ENCODE data around the gene MACROD2.
"Not testable (repeated sequence)": the region's sequence is repeated elsewhere in the genome, so short reads cannot be mapped to it uniquely, and the experiment has no call there.

Gene MACROD2

DNA sequence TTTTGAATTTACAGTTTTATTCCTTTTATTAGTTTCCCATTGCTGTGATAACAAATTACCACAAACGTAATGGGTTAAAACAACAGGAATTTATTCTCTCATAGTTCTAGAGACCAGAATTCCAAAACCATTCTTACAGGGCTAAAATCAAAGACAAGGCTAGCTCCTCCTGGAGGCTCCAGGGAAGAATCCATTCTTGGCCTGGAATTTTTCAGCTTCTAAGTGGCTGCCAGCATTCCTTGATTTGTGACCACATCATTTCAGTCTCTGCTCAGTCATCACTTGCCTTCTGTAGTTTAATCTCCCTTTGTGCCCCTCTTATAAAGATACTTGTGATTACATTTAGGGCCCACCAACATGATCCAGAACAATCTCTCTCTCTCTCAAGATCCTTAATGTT, 4.0 kb upstream of the MACROD2 start:
- TF ChIP-seq, protein P1, sequence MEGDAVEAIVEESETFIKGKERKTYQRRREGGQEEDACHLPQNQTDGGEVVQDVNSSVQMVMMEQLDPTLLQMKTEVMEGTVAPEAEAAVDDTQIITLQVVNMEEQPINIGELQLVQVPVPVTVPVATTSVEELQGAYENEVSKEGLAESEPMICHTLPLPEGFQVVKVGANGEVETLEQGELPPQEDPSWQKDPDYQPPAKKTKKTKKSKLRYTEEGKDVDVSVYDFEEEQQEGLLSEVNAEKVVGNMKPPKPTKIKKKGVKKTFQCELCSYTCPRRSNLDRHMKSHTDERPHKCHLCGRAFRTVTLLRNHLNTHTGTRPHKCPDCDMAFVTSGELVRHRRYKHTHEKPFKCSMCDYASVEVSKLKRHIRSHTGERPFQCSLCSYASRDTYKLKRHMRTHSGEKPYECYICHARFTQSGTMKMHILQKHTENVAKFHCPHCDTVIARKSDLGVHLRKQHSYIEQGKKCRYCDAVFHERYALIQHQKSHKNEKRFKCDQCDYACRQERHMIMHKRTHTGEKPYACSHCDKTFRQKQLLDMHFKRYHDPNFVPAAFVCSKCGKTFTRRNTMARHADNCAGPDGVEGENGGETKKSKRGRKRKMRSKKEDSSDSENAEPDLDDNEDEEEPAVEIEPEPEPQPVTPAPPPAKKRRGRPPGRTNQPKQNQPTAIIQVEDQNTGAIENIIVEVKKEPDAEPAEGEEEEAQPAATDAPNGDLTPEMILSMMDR (IDR thresholded peaks at IDR 0.05; ENCODE audit: insufficient read depth, missing control alignments), result no peak
- FAIRE-seq (no peak), DNase-seq (ENCODE audit: insufficient read length, low spot score) (no peak)

DNA sequence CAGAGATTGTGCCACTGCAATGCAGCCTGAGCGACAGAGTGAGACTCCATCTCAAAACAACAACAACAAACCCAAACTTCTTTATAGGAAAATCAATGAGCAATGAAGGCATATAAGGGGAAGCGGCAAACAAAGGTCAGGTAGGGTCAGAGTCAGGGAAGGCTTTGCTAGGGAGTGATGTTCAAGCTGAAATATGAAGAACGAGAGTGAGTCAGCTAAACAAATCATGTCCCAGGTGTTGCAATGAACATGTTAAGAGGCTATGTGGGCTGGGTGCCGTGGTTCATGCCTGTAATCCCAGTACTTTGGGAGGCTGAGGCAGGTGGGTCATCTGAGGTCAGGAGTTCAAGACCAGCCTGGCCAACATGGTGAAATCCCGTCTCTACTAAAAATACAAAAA, 3.4 kb upstream of the MACROD2 start:
- not testable (repeated sequence) for FAIRE-seq; DNase-seq (ENCODE audit: insufficient read length, low spot score)

DNA sequence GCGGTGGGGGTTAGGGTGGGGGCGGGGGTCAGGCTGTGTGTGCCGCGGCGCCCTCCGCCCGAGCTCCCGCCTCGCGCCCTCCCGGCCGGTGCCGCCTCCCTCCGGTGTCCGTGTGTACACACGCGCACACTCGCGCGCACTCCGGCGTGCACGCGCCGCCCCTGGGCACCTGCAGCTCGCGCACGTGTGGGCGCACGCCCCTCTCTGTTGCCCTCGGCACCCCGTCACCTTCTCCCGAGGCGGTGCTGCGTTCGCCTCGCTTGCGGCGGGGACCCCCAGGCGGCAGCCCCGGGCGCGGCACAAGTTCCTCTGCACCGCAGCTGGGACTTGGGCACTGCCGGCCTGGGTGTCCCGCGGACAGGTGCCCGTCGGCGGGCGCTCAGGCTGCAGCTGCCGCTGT, 525 bp downstream of the MACROD2 start:
- DNase-seq (ENCODE audit: insufficient read length, low spot score) (no peak), FAIRE-seq (no peak)
- TF ChIP-seq, protein P1 (IDR thresholded peaks at IDR 0.05; ENCODE audit: insufficient read depth, missing control alignments), result no peak

DNA sequence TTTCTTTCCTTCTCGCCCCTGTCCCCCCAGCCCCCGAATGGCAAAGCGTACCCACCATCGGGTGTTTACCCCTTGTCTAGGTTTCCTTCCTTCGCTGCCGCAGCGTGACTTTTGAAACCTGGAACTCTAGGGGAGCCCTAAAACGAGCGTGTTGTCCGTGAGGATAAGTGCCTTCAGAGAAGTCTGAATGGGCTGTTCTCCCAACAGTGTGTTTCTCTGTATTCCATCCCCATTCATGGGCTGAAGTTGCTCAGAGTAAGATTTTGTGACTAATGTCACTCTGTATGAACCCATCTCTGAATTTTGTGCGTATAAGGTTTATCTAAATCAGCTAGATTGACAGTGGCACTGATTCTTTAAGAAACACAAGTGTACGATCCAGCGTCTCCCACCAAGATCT, 949 bp downstream of the MACROD2 start:
- no peak for FAIRE-seq
- TF ChIP-seq, protein P1 (IDR thresholded peaks at IDR 0.05; ENCODE audit: insufficient read depth, missing control alignments), result no peak
- DNase-seq (ENCODE audit: insufficient read length, low spot score), result no peak

DNA sequence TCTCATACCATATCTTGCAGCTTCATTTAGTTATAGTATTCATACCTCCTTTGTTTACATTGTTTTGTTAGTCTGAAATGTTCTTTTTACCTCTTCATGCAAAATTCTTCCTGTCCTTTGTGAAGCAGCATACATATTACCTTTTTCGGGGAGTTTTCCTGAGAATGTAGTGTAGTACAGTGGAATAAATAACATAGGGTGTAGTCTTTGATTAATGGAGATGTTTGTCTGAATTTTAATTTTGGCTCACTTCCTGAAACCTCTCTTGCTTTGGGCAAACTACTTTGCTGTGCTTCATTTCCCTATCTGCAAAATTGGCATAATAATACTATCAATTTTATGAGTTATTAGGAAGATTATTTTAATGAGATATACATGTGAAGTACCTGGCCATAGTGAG, 5.6 kb downstream of the MACROD2 start:
- DNase-seq (ENCODE audit: insufficient read length, low spot score) (no peak), FAIRE-seq (no peak)
- TF ChIP-seq, protein P1 (IDR thresholded peaks at IDR 0.05; ENCODE audit: insufficient read depth, missing control alignments), result no peak

DNA sequence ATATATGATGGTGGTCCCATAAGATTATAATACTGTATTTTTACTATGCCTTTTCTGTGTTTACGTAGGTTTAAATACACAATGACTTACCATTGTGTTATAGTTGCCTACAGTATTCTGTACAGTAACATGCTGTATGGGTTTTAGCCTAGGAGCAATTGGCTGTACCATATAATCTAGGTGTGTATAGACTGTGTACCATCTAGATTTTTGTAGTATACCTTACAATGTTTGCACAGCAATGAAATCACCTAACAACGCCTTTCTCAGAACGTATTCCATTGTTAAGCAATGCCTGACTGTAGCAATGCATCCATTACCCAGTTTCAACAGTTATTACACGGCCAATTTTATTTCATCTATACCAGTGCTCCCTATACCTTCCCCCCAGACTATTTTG, 10.7 kb downstream of the MACROD2 start:
- FAIRE-seq (no peak), DNase-seq (ENCODE audit: insufficient read length, low spot score) (no peak)
- TF ChIP-seq, protein P1 (IDR thresholded peaks at IDR 0.05; ENCODE audit: insufficient read depth, missing control alignments), result no peak

DNA sequence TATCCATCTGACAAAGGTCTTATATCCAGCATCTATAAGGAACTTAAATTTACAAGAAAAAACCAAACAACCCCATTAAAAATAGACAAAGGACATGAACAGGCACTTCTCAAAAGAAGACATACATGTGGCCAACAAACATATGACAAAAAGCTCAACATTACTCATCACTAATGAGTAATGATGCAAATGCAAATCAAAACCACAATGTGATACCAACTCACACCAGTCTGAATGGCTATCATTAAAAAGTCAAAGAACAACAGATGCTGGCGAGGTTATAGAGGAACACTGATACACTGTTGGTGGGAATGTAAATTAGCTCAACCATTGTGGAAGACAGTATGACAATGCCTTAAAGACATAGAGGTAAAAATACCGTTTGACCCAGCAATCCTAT, 13.9 kb downstream of the MACROD2 start:
- TF ChIP-seq, protein P1 (IDR thresholded peaks at IDR 0.05; ENCODE audit: insufficient read depth, missing control alignments), result no peak
- FAIRE-seq (no peak), DNase-seq (ENCODE audit: insufficient read length, low spot score) (no peak)

DNA sequence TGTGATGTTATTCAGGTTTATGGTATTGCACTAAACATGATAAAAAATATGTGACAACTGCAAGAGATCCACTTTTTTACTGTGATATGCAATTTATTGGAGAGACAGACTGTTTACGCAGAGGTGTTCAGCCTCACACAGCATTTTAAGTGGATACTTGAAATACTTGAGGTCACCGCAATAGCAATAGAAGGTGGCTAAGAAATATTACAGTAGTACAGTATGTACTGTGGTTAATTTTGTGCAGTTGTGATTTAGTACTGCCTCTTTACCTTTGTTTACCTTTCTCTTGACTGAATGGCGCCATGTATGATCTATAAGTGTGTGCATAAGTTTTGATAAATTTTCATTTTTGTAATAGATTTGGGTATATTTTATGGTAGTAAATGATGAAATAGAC, 17.4 kb downstream of the MACROD2 start:
- TF ChIP-seq, protein P1 (IDR thresholded peaks at IDR 0.05; ENCODE audit: insufficient read depth, missing control alignments), result no peak
- DNase-seq (ENCODE audit: insufficient read length, low spot score) (no peak), FAIRE-seq (no peak)

All from D721Med (cell line).